ENCODE data around the gene CUEDC2.

GRCh38 chr10:102429468-102429867, 2.9 kb downstream of the CUEDC2 start:
- TF ChIP-seq CTCF (IDR thresholded peaks at IDR 0.05) (no peak), POLR2A (IDR thresholded peaks at IDR 0.05) (no peak)

All from prostate gland (tissue), 2 donors.